SH-SY5Y (cell line): ENCODE results near the gene HS3ST5.

Experiments
- GATA2 ChIP-seq: IDR thresholded peaks from 2 replicates; pipeline ENCODE4 v1.6.1; 2011; ENCODE audit warnings: mild to moderate bottlenecking, low read depth, low read length
- GATA3 ChIP-seq: IDR thresholded peaks from 2 replicates; pipeline ENCODE4 v1.6.1; 2011; ENCODE audit warnings: low read depth, mild to moderate bottlenecking, low read length, moderate library complexity

- TF ChIP-seq GATA3 (no peak), GATA2 (no peak)
Measured at GRCh38 chr6:114281496-114281895, 61.3 kb downstream of the HS3ST5 start.
